SK-N-SH (cell line): ENCODE results near the gene ADCY10. TPM values are rescaled to one million over a fixed set of nuclear protein-coding genes. Genes with fewer than 3 reads are reported as not detected.
"Not testable (repeated sequence)": the region's sequence is repeated elsewhere in the genome, so short reads cannot be mapped to it uniquely, and the experiment has no call there.

Source experiments
- CTCF ChIA-PET: fragments of 300-600, 350-600 bp; formaldehyde crosslinking; extraction: SDS; loops from one replicate; lab custom pipeline; 2021; lab: Yijun Ruan, JAX
- POLR2A ChIA-PET: fragments of 350-600 bp; sonication (Branson Sonifier 250); formaldehyde crosslinking; extraction: SDS; loops from one replicate; lab custom pipeline; 2020; ENCODE audit warnings: antibody characterized with exemption, inconsistent platforms; lab: Yijun Ruan, JAX
- DNase-seq: peaks from one replicate; pipeline ENCODE4 v3.0.0; 2012
- H2AFZ ChIP-seq: fragments of 200-600 bp; sonication (generic); 2 replicates; pipeline ENCODE4 v1.8.1; 2016; ENCODE audit warnings: antibody characterized with exemption, mild to moderate bottlenecking, low read depth
- H3F3A ChIP-seq: fragments of 200-600 bp; sonication (generic); replicated peaks from 2 replicates; pipeline ENCODE3; 2016; ENCODE audit warnings: antibody characterized with exemption, mild to moderate bottlenecking; ENCODE audit not compliant: insufficient read depth
- H3K27ac ChIP-seq, 2 experiments: fragments of 200-500 bp in 1 of 2; fragments of 200-600 bp in 1 of 2; sonication (Bioruptor generic) in 1 of 2; sonication (generic), shearing (Covaris generic) in 1 of 2; 2 replicates each; pipeline versions ENCODE4 v1.5.1 to v1.6.1; 2014 to 2016; ENCODE audit warnings: low read depth in 2 of 2, inconsistent platforms in 1 of 2, low read length in 1 of 2, mild to moderate bottlenecking in 1 of 2, mixed read lengths in 1 of 2
- H3K27me3 ChIP-seq: fragments of 200-600 bp; sonication (generic), shearing (Covaris generic); 2 replicates; pipeline ENCODE4 v1.6.1; 2016; ENCODE audit warnings: mixed run types; ENCODE audit not compliant: insufficient read depth
- H3K36me3 ChIP-seq, 2 experiments: fragments of 200-500 bp in 1 of 2; fragments of 200-600 bp in 1 of 2; sonication (Bioruptor generic) in 1 of 2; sonication (generic) in 1 of 2; replicated peaks in 1 of 2; 2 replicates each; pipeline versions ENCODE3 to v1.5.1; 2014 to 2016; ENCODE audit warnings: low read length in 1 of 2, mild to moderate bottlenecking in 1 of 2; ENCODE audit not compliant: insufficient read depth in 2 of 2, control insufficient read depth in 1 of 2
- H3K4me1 ChIP-seq, 2 experiments: fragments of 200-500 bp in 1 of 2; fragments of 200-600 bp in 1 of 2; sonication (Bioruptor generic) in 1 of 2; sonication (generic), shearing (Covaris generic) in 1 of 2; 2 replicates each; pipeline versions ENCODE4 v1.5.1 to v1.6.1; 2014 to 2016; ENCODE audit warnings: low read depth in 1 of 2, low read length in 1 of 2, mixed run types in 1 of 2; ENCODE audit not compliant: insufficient read depth in 2 of 2, control insufficient read depth in 1 of 2
- H3K4me2 ChIP-seq: fragments of 200-600 bp; sonication (generic), shearing (Covaris generic); 2 replicates; pipeline ENCODE4 v1.6.1; 2017; ENCODE audit warnings: mixed run types
- H3K4me3 ChIP-seq, 2 experiments: fragments of 200-500 bp in 1 of 2; fragments of 200-600 bp in 1 of 2; sonication (Bioruptor generic) in 1 of 2; sonication (generic), shearing (Covaris generic) in 1 of 2; 2 replicates each; pipeline versions ENCODE4 v1.5.1 to v1.8.1; 2014 to 2016; ENCODE audit warnings: low read depth in 2 of 2, inconsistent platforms in 1 of 2, low read length in 1 of 2, mild to moderate bottlenecking in 1 of 2, mixed read lengths in 1 of 2, moderate library complexity in 1 of 2
- H3K79me2 ChIP-seq: fragments of 200-600 bp; sonication (generic); 2 replicates; pipeline ENCODE4 v1.8.1; 2017; ENCODE audit warnings: mild to moderate bottlenecking; ENCODE audit not compliant: insufficient read depth
- H3K9ac ChIP-seq: fragments of 200-600 bp; sonication (generic); 2 replicates; pipeline ENCODE4 v1.6.1; 2017; ENCODE audit warnings: mixed run types
- H3K9me2 ChIP-seq: fragments of 200-600 bp; sonication (generic); 2 replicates; pipeline ENCODE4 v1.6.1; 2017; ENCODE audit warnings: mixed run types
- H3K9me3 ChIP-seq: fragments of 200-600 bp; sonication (generic); 2 replicates; pipeline ENCODE4 v1.6.1; 2017; ENCODE audit warnings: mixed run types, mild to moderate bottlenecking, moderate library complexity
- H4K20me1 ChIP-seq: fragments of 200-600 bp; sonication (generic); 2 replicates; pipeline ENCODE4 v1.6.1; 2017; ENCODE audit warnings: mild to moderate bottlenecking, mixed run types; ENCODE audit not compliant: insufficient read depth
- JUND ChIP-seq: IDR thresholded peaks from 2 replicates; pipeline ENCODE4 v1.4.0; 2012
- NFIC ChIP-seq: IDR thresholded peaks from 2 replicates; pipeline ENCODE4 v1.4.0; 2012; ENCODE audit warnings: borderline replicate concordance
- PBX3 ChIP-seq: IDR thresholded peaks from 2 replicates; pipeline ENCODE4; 2012
- POLR2AphosphoS5 ChIP-seq: IDR thresholded peaks from 2 replicates; pipeline ENCODE4 v1.6.1; 2012; ENCODE audit warnings: low read depth, low read length
- TCF12 ChIP-seq: IDR thresholded peaks from 2 replicates; pipeline ENCODE4 v1.4.0; 2012
- WGBS: methylation state at CpG from one replicate; pipeline ENCODE4 v1.1.6; 2017; ENCODE audit warnings: low lambda C conversion rate; 5-methylcytosine and 5-hydroxymethylcytosine counted together
- polyA plus RNA-seq, 3 experiments: library from polyadenylated mRNA; depleted of rRNA; stranded (reverse); fragments of >200 nt; gene quantifications; 2 replicates each; pipeline ENCODE4 v1.2.3, GENCODE V29; 2012

The ADCY10 gene
- polyA plus RNA-seq, 1 of the 3 experiments (the other 2 are of a cell fraction): 0.10 TPM

GRCh38 chr1:167863921-167864279 lies 50.0 kb downstream of the ADCY10 start:
- no peaks in the 10 kb centered on the region for H3K9me3 ChIP-seq
- H3K4me2 ChIP-seq: no peak overlapping the region
- CTCF ChIA-PET: no interaction called here
- no peak overlapping the region for H3K4me3 ChIP-seq
- H3K27ac ChIP-seq: no peak overlapping the region
- H3K4me1 ChIP-seq: no peaks in the 10 kb centered on the region
- H3K36me3 ChIP-seq: no peaks in the 10 kb centered on the region
- H2AFZ ChIP-seq: no peak overlapping the region
- no peak for DNase-seq
- no peaks in the 10 kb centered on the region for H3K79me2 ChIP-seq
- H3F3A ChIP-seq: peaks cover 6% of the 10 kb centered on the region
- H3K9ac ChIP-seq: no peak overlapping the region
- H3K27me3 ChIP-seq: no peaks in the 10 kb centered on the region
- no peak for TF ChIP-seq POLR2AphosphoS5
- no peak for TF ChIP-seq TCF12
- TF ChIP-seq PBX3: no peak
- TF ChIP-seq, all 33 proteins: peak for 0
- 96% methylated on average over 5 of the region's 5 CpGs for WGBS
- no peaks in the 10 kb centered on the region for H4K20me1 ChIP-seq
- H3K9me2 ChIP-seq: no peaks in the 10 kb centered on the region
- POLR2A ChIA-PET: no interaction called here

- H3K9me3 ChIP-seq, H3K27me3 ChIP-seq, POLR2A ChIA-PET, H3K4me2 ChIP-seq, H3F3A ChIP-seq, H2AFZ ChIP-seq, H3K4me1 ChIP-seq, H4K20me1 ChIP-seq, H3K4me3 ChIP-seq, H3K9ac ChIP-seq, H3K79me2 ChIP-seq, DNase-seq, H3K9me2 ChIP-seq, CTCF ChIA-PET, H3K36me3 ChIP-seq: not testable (repeated sequence)
- H3K27ac ChIP-seq: peak overlapping the region in 1 of 2 experiments; percentile 30; a peak in 1 of 4 replicates
- WGBS: 91% methylated on average over 20 of the region's 26 CpGs
Measured at GRCh38 chr1:167863191-167863920, 50.6 kb downstream of the ADCY10 start.

GRCh38 chr1:167862432-167863076 lies 51.4 kb downstream of the ADCY10 start:
- 92% methylated on average over 1 of the region's 1 CpG for WGBS
- Histone ChIP-seq H2AFZ (peak overlapping the region; percentile 38; the same call in 1 of the 2 replicates), H3K79me2 (no peaks in the 10 kb centered on the region), H3K4me1 (no peaks in the 10 kb centered on the region), H3K9ac (no peak overlapping the region), H3K9me2 (no peaks in the 10 kb centered on the region), H3K4me3 (no peak overlapping the region), H3F3A (peaks cover 9% of the 10 kb centered on the region), H3K27me3 (no peaks in the 10 kb centered on the region), H3K27ac (peak overlapping the region in 1 of 2 experiments; percentile 30; a peak in 2 of 4 replicates), H4K20me1 (no peaks in the 10 kb centered on the region), H3K4me2 (no peak overlapping the region), H3K36me3 (no peaks in the 10 kb centered on the region), H3K9me3 (no peaks in the 10 kb centered on the region)
- ChIA-PET POLR2A (no interaction called here), CTCF (no interaction called here)
- DNase-seq: no peak
- TF ChIP-seq NFIC: no peak
- no peak for TF ChIP-seq JUND
